GM12892 (cell line): ENCODE results near the gene DHX16.

ENCODE experiments used
- POLR2A ChIP-seq: IDR thresholded peaks from 2 replicates; pipeline ENCODE4 v1.6.1; 2011; ENCODE audit warnings: low read depth, low read length, control low read depth
- POLR2AphosphoS5 ChIP-seq: IDR thresholded peaks from 2 replicates; pipeline ENCODE4 v1.6.1; 2011; ENCODE audit warnings: low read depth, low read length, control low read depth
- TAF1 ChIP-seq: IDR thresholded peaks from 2 replicates; pipeline ENCODE4 v1.6.1; 2011; ENCODE audit warnings: low read depth, mild to moderate bottlenecking, control low read depth, low read length, borderline replicate concordance

- TF ChIP-seq POLR2A (no peak), POLR2AphosphoS5 (no peak), TAF1 (no peak)
Observed at GRCh38 chr6:30625511-30625910, 47.3 kb downstream of the DHX16 start.
